Suppressor macrophage treated with lipopolysaccharide for 1 hour (primary cell): ENCODE measurements around the gene JAG1.
"Not testable (repeated sequence)": the region's sequence is repeated elsewhere in the genome, so short reads cannot be mapped to it uniquely, and the experiment has no call there.

Source experiments
- DNase-seq, 3 donors: peaks; one replicate each; pipeline ENCODE4 v3.0.0-alpha.2; 2020 to 2022

JAG1 gene

GRCh38 chr20:10604865-10605440 is 68.8 kb downstream of the JAG1 start:
- DNase-seq: no peak

DNA sequence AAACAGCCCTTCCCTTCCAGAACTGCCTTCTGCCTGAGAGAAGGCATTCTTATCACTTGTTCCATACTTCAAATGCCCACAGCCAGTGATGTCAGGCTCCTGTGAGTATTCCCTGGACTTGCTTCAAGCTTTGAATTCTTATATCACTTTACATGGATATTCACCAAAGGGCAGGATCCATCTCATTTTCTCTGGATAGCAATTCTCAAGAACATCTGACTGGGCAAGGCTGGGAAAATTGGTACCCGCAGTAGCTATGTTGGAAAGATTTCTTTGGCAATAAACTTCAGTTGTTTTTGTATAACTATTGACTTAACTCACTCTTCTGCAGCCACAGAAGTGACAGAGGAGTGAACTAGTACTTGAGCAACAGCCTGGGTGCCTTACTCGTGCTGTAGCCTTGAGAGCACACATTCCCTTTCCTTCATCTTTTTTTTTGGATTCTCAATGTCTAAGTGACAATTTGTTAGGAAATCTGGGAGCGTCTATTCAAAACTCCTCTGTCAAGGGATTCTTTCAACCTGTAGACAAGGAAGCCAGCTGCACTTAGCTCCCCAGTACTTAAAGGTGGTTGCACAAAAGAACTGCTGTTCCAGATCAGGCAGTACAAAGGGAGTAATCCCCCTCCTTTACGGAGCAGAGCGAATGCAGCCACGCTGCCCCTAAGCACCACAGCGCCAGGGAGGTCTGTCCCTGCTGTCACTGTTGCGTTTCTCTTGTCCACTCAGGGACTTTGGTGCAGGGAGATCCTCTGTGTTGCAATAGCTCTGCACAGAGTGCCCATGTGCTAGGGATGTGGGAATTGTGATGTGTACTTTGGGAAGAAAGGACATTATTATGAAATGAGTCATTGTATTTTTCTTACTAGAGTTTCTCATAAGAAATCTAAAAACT is 69.6 kb downstream of the JAG1 start:
- DNase-seq: no peak

DNA sequence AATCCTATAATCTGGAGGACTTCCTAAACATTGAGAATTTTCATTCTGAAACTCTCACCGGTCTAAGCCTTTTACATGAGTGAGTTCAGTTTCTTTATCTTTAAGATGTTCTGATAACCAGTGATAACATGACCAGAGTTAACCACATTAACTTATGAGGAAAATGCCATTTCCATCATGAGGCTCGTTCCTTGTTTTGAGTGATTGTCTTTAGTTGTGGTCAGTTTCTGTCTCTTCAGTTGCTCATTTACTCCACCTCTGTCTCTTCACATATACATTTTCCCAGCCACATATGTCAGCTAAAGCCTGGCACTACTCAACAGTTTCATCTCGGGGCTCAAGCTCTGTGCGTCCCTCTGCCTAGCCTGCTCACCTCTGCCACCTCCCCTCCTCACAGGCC is 70.4 kb downstream of the JAG1 start:
- DNase-seq: no peak

- DNase-seq: no peak
Observed at GRCh38 chr20:10602221-10602871, 71.5 kb downstream of the JAG1 start.

GRCh38 chr20:10597637-10598036 is 76.2 kb downstream of the JAG1 start:
- no peak for DNase-seq

DNA sequence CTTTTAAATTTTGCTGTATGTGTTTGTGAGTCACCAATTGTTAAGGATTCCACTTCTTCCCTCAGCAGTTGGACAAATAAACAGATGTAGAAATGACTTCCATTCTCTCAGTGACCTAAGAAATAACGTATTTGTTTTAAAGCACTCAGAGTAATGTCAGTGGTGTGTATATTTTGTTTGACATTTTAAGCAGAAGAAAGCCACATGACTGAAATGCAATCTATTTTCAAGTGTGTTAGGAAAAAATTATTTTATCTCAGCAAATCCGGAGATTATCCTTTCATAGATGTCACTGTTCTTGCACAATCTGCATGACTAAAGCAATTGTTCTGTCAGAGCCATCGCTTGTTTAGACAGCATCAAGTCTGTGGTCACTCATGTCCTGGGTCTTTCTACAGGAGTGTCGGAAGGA is 77.1 kb downstream of the JAG1 start:
- peak; percentile 77 to 93 (median 92) for DNase-seq

GRCh38 chr20:10595985-10596384 is 77.8 kb downstream of the JAG1 start:
- DNase-seq: no peak

DNA sequence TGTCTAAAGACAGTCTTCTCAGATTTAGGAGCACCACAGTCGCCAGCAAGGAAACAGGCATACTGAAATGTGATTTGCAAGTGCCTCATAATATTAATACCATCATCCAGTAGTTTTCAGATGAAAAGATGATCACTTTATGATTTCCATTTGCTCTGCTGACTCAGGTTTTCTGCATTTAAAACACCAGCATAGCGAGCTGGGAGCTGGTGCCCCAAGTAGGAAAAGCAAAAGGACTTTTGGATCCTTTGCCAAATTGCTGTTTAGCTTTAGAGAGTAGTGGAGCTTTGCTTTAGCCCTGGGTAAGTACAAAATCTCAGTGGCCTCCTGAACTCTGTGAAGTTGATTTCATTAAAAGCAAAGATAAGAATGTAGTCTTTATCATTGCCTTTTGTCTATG is 78.5 kb downstream of the JAG1 start:
- DNase-seq: no peak

GRCh38 chr20:10594296-10594868 is 79.4 kb downstream of the JAG1 start:
- DNase-seq: peak; percentile 22 to 42 (median 22)

DNA sequence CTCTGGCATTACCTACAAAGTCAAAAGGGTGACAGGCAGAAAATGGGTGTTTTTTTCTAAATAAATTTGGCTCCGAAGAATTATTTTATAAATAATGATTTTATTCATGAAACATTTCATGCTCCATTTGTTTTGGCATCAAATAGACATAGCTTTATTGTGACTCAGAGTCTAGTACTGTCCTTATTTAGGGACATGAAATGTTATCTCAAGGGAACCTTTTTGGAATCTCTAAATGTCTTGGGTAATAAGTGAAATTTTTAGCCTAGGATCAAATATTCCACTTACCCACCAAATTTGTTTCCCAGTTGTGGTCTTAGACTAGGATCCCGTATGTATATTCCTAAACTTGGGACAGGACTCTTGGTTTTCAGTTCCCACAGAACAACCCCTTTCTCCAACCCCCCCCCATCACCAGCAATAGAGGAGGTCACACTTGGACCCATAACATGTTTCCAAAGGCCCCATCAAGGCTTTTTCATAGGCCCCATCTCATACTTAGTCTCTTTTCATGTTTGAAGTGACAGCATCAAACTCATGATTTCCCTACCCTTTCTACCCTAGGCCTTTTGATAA is 81.8 kb downstream of the JAG1 start:
- no peak for DNase-seq

DNA sequence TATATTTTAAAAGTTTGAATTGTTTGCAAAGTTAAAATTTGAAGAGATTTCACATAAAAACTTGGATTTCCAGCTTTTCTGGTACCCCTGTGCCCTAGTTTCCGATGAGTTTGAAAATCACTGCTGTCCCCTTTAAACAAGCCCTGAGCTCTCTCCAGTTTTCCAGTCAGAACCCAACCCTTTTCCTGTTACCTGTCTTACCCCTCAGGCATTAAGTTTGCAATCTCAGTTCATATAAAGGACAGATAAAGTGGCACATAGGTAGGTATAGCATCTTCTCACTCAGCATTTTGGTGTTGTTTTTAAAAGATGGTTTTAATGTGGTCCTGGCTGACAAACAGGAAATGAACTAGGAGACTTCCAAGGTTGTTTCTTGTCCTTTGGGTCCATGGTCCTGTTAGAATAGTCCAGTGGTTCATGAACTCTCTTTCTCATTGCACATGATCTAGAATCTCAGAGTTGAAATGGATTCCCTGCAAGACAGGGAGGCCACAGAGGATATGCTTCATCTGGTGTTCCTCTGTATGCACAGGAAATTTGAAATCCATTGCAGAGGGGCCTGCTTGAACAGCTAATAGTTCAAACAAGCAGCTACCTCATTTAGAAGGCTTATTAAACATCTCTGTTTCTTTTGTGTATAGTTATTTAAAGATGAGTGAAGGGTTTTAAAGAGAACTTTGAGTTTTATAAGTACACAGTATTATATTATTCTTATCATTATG is 82.7 kb downstream of the JAG1 start:
- no peak for DNase-seq

DNA sequence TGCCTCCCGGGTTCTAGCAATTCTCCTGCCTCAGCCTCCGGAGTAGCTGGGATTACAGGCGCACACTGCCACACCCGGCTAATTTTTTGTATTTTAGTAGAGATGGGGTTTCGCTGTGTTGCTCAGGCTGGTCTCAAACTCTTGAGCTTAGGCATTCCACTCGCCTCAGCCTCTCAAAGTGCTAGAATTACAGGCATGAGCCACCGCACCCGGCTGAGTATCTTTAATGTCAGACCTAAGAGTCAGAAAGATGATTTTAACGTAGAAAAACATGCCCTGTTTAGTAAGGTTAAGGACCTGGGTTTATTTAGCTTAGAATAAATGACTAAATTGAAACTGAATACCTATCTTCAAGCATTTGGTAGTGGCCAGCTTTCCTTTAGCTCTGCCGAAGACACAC is 83.4 kb downstream of the JAG1 start:
- DNase-seq: not testable (repeated sequence)
